Mesendoderm (in vitro differentiated cells): Measurements from ENCODE around the gene CCDC141.
A peak's percentile ranks its signal among the peaks of the same experiment; 100 is the strongest.
"Not testable (repeated sequence)": the region's sequence is repeated elsewhere in the genome, so short reads cannot be mapped to it uniquely, and the experiment has no call there.

Source experiments
- DNase-seq: peaks from one replicate; pipeline ENCODE4 v3.0.0; 2013
- H2AK5ac ChIP-seq: 2 replicates; pipeline ENCODE4 v1.6.1; 2013; ENCODE audit warnings: low read length, inconsistent platforms
- H2BK120ac ChIP-seq: 2 replicates; pipeline ENCODE4 v1.6.1; 2013; ENCODE audit warnings: low read depth, mild to moderate bottlenecking, low read length, moderate library complexity, mixed read lengths
- H2BK15ac ChIP-seq: replicated peaks from 2 replicates; pipeline ENCODE4 v1.6.1; 2013; ENCODE audit warnings: low read depth, mild to moderate bottlenecking, moderate library complexity
- H2BK5ac ChIP-seq: 2 replicates; pipeline ENCODE4 v1.6.1; 2013; ENCODE audit warnings: low read length, inconsistent platforms
- H3K18ac ChIP-seq: 2 replicates; pipeline ENCODE4 v1.6.1; 2013; ENCODE audit warnings: mild to moderate bottlenecking, low read length, mixed read lengths
- H3K23ac ChIP-seq: one replicate; pipeline ENCODE4 v1.6.1; 2013; ENCODE audit warnings: low read length
- H3K27ac ChIP-seq: 2 replicates; pipeline ENCODE4 v1.5.1; 2013; ENCODE audit warnings: low read depth, mild to moderate bottlenecking, inconsistent platforms, low read length, moderate library complexity
- H3K27me3 ChIP-seq: 2 replicates; pipeline ENCODE4 v1.6.1; 2013; ENCODE audit warnings: low read length, control low read depth, mild to moderate bottlenecking, inconsistent platforms; ENCODE audit not compliant: insufficient read depth, poor library complexity
- H3K36me3 ChIP-seq: 2 replicates; pipeline ENCODE4 v1.6.1; 2013; ENCODE audit warnings: low read length, inconsistent platforms; ENCODE audit not compliant: control insufficient read depth, insufficient read depth
- H3K4ac ChIP-seq: one replicate; pipeline ENCODE4 v1.6.1; 2013; ENCODE audit warnings: low read depth, mild to moderate bottlenecking, low read length, moderate library complexity
- H3K4me1 ChIP-seq: 2 replicates; pipeline ENCODE4 v1.6.1; 2013; ENCODE audit warnings: low read depth, low read length, inconsistent platforms; ENCODE audit not compliant: control insufficient read depth
- H3K4me2 ChIP-seq: 2 replicates; pipeline ENCODE4 v1.6.1; 2013; ENCODE audit warnings: low read length
- H3K4me3 ChIP-seq: 2 replicates; pipeline ENCODE4 v1.5.1; 2013; ENCODE audit warnings: mild to moderate bottlenecking, low read length
- H3K56ac ChIP-seq: one replicate; pipeline ENCODE4 v1.6.1; 2013; ENCODE audit warnings: low read length
- H3K79me1 ChIP-seq: 2 replicates; pipeline ENCODE4 v1.6.1; 2013; ENCODE audit warnings: low read length, inconsistent platforms
- H3K79me2 ChIP-seq: 2 replicates; pipeline ENCODE4 v1.6.1; 2013; ENCODE audit warnings: mild to moderate bottlenecking, low read length; ENCODE audit not compliant: control insufficient read depth, insufficient read depth
- H3K9ac ChIP-seq: 2 replicates; pipeline ENCODE4 v1.6.1; 2013; ENCODE audit warnings: low read length, inconsistent platforms
- H4K5ac ChIP-seq: one replicate; pipeline ENCODE4 v1.6.1; 2013; ENCODE audit warnings: low read length
- H4K8ac ChIP-seq: one replicate; pipeline ENCODE4 v1.6.1; 2013; ENCODE audit warnings: low read depth, mild to moderate bottlenecking, control low read depth, low read length, moderate library complexity
- WGBS: extraction: QIAGEN DNeasy Blood & Tissue Kit; methylation state at CpG from one replicate; pipeline ENCODE4 v1.1.7; 2013; ENCODE audit warnings: low lambda C conversion rate, missing lambda C conversion rate; ENCODE audit not compliant: insufficient coverage; ENCODE audit errors: extremely low coverage; 5-methylcytosine and 5-hydroxymethylcytosine counted together

CCDC141 gene

DNA sequence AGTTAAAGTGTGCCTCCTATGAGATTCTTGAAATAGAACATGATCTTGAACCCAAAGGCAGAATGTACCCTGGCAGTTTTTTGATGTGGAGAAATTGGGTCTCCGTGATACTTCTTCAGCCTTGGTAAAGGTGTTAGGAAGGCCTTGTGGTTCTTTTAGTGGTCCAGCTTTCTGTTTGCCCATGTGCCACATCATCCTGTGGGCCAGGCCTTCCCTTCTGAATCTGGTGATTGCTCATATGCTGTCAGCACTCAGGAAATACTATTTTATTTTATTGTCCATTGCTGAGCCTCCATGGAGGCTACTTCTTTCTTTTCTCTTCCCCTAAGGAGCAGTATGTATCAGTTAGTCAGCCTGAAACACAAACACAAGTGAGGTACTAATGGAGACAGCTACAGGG, 52.9 kb downstream of the CCDC141 start:
- H3K27ac ChIP-seq, result no peak overlapping the region
- H4K8ac ChIP-seq, result no peak overlapping the region

DNA sequence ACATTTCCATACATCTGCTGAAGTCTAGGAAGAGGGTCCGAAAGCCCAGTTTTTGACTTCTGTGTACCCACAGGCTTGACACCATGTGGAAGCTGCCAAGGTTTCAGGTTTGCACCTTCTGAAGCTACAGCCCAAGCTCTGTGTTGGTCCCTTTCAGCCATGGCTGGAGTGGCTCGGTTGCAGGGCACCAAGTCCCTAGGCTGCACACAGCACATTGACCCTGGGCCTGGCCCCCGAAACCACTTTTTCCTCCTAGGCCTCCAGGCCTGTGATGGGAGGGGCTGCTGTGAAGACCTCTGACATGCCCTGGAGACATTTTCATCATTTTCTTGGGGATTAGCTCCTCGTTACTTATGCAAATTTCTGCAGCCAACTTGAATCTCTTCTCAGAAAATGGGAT, 55.7 kb downstream of the CCDC141 start:
- Histone ChIP-seq H3K36me3 (no peaks in the 10 kb centered on the region), H2AK5ac (no peak overlapping the region), H3K4me3 (no peak overlapping the region), H3K4me2 (no peak overlapping the region), H4K5ac (no peak overlapping the region), H3K27me3 (no peaks in the 10 kb centered on the region), H3K79me1 (no peaks in the 10 kb centered on the region), H3K23ac (no peak overlapping the region), H2BK120ac (no peak overlapping the region), H3K9ac (no peak overlapping the region), H3K4ac (no peak overlapping the region), H2BK15ac (no peak overlapping the region), H4K8ac (no peak overlapping the region), H3K4me1 (no peaks in the 10 kb centered on the region), H3K56ac (no peak overlapping the region), H2BK5ac (no peak overlapping the region), H3K79me2 (no peaks in the 10 kb centered on the region), H3K18ac (no peak overlapping the region), H3K27ac (no peak overlapping the region)
- DNase-seq, result no peak
- no CpG with 5 or more reads among the region's 4 CpGs for WGBS

More for the DNA sequence above, 52.9 kb downstream of the CCDC141 start:
- no peaks in the 10 kb centered on the region for H3K36me3 ChIP-seq
- H3K4me1 ChIP-seq, result no peaks in the 10 kb centered on the region
- H2BK15ac ChIP-seq, result no peak overlapping the region
- H3K79me1 ChIP-seq, result no peaks in the 10 kb centered on the region
- H3K79me2 ChIP-seq, result no peaks in the 10 kb centered on the region
- WGBS, result no CpG with 5 or more reads among the region's 1 CpG
- no peak overlapping the region for H4K5ac ChIP-seq
- H2BK5ac ChIP-seq, result no peak overlapping the region
- H3K56ac ChIP-seq, result no peak overlapping the region
- no peak overlapping the region for H3K9ac ChIP-seq
- H3K4me3 ChIP-seq, result no peak overlapping the region
- no peak overlapping the region for H3K18ac ChIP-seq
- no peaks in the 10 kb centered on the region for H3K27me3 ChIP-seq
- H2BK120ac ChIP-seq, result no peak overlapping the region
- DNase-seq, result no peak
- no peak overlapping the region for H3K4me2 ChIP-seq
- H3K4ac ChIP-seq, result no peak overlapping the region
- H2AK5ac ChIP-seq, result no peak overlapping the region
- no peak overlapping the region for H3K23ac ChIP-seq

DNA sequence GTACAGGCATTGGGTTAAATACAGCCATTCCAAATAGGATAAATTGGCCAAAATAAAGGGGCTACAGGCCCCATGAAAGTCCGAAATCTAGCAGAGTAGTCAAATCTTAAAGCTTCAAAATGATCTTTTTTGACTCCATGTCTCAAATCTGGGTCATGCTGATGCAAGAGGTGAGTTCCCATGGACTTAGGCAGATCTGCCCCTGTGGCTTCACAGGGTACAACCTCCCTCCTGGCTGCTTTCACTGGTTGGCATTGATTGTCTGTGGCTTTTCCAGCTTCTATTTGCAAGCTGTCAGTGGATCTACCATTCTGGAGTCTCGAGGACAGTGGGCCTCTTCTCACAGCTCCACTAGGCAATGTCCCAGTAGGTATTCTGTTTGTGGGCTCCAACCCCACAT, 56.1 kb downstream of the CCDC141 start:
- Histone ChIP-seq H3K79me1 (no peaks in the 10 kb centered on the region), H4K5ac (no peak overlapping the region), H3K36me3 (no peaks in the 10 kb centered on the region), H2BK120ac (no peak overlapping the region), H3K4me3 (no peak overlapping the region), H3K56ac (no peak overlapping the region), H3K27me3 (no peaks in the 10 kb centered on the region), H3K23ac (no peak overlapping the region), H2BK5ac (no peak overlapping the region), H3K4ac (no peak overlapping the region), H3K4me2 (no peak overlapping the region), H3K18ac (no peak overlapping the region), H3K27ac (no peak overlapping the region), H3K9ac (no peak overlapping the region), H4K8ac (no peak overlapping the region), H2AK5ac (no peak overlapping the region), H2BK15ac (no peak overlapping the region), H3K4me1 (no peaks in the 10 kb centered on the region), H3K79me2 (no peaks in the 10 kb centered on the region)
- no peak for DNase-seq
- WGBS, result no CpG with 5 or more reads among the region's 2 CpGs

DNA sequence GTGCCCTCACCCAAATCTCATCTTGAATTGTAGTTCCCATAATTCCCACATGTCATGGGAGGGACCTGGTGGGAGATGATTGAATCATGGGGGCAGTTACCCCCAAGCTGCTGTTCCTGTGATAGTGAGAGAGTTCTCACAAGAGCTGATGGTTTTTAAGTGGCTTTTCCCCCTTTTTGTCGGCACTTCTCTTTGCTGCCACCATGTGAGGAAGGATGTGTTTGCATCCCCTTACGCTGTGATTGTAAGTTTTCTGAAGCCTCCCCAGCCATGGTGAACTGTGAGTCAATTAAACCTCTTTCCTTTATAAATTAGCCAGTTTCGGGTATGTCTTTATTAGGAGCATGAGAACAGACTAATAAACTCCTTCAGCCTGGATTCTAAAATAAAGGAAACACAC, 57.2 kb downstream of the CCDC141 start:
- not testable (repeated sequence) for H2AK5ac ChIP-seq, H3K79me1 ChIP-seq, H2BK5ac ChIP-seq, H3K56ac ChIP-seq, H4K5ac ChIP-seq, H3K4me1 ChIP-seq, H3K27ac ChIP-seq, H3K4me2 ChIP-seq, H4K8ac ChIP-seq, H2BK120ac ChIP-seq, H3K9ac ChIP-seq, H3K27me3 ChIP-seq, H3K4me3 ChIP-seq, H3K36me3 ChIP-seq, H3K23ac ChIP-seq, H3K79me2 ChIP-seq, H2BK15ac ChIP-seq, H3K4ac ChIP-seq, H3K18ac ChIP-seq
- peak; percentile 62 for DNase-seq
- no CpG with 5 or more reads among the region's 3 CpGs for WGBS

DNA sequence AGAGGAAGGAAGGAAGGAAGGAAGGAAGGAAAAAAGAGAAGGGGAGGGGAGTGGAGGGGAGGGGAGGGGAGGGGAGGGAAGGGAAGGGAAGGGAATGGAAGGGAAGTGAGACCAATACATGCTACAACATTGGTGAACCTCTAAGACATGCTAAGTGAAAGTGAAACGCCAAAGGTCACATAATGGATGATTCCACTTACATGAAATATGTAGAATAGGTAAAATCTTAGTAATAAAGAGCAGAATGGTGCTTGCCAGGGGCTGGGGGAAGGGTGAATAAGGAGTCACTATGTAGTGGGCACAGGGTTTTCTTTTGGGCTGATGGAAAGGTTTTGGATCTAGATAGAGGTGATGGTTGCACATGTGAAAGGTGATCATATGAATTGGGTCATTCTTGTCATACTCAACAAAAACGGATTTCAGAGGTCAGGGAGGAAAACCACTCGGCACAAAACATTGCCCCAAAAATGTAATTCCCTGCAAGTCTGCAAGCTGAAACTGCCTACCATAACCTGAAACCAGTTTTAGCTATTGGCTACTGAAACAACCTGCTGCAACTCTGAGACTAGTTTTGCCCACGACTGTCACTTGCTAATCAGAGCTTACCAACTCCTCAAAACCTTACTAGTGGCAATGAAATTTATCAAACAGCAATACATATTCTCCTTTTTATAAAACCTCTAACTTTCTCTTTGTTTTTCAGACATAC, 59.2 kb downstream of the CCDC141 start:
- DNase-seq, result no peak
- H3K36me3 ChIP-seq, result no peaks in the 10 kb centered on the region
- no peak overlapping the region for H2AK5ac ChIP-seq
- no peak overlapping the region for H3K4me2 ChIP-seq
- no CpG with 5 or more reads among the region's 4 CpGs for WGBS
- H3K27me3 ChIP-seq, result no peaks in the 10 kb centered on the region
- no peak overlapping the region for H3K23ac ChIP-seq
- H3K4me1 ChIP-seq, result no peaks in the 10 kb centered on the region
- H3K18ac ChIP-seq, result no peak overlapping the region
- no peak overlapping the region for H3K27ac ChIP-seq
- H2BK120ac ChIP-seq, result no peak overlapping the region
- H2BK5ac ChIP-seq, result no peak overlapping the region
- no peak overlapping the region for H3K4me3 ChIP-seq
- H3K4ac ChIP-seq, result no peak overlapping the region
- no peak overlapping the region for H3K56ac ChIP-seq
- H4K8ac ChIP-seq, result no peak overlapping the region
- H2BK15ac ChIP-seq, result no peak overlapping the region
- no peak overlapping the region for H3K9ac ChIP-seq
- H3K79me1 ChIP-seq, result no peaks in the 10 kb centered on the region
- no peak overlapping the region for H4K5ac ChIP-seq
- no peaks in the 10 kb centered on the region for H3K79me2 ChIP-seq

DNA sequence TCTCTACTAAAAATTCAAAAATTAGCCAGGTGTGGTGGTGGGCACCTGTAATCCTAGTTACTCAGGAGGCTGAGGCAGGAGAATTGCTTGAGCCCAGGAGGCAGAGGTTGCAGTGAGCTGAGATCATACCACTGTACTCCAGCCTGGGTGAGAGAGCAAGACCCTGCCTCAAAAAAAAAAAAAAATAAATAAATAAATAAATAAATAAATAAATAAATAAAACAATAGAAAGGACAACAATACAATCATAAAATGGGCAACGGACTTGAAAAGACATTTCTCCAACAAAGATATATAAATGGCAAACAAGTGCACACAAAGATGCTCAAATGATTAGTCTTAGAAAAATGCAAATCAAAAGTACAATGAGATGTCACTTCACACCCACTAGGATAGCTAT, 60.5 kb downstream of the CCDC141 start:
- not testable (repeated sequence) for H3K79me1 ChIP-seq, H3K4me1 ChIP-seq, H2BK120ac ChIP-seq, H2BK5ac ChIP-seq, H4K8ac ChIP-seq, H3K23ac ChIP-seq, H3K27ac ChIP-seq, H2BK15ac ChIP-seq, H3K4me3 ChIP-seq, H3K9ac ChIP-seq, H3K18ac ChIP-seq, H3K27me3 ChIP-seq, H3K36me3 ChIP-seq, H3K4ac ChIP-seq, H3K56ac ChIP-seq, H2AK5ac ChIP-seq, H3K79me2 ChIP-seq, H4K5ac ChIP-seq, H3K4me2 ChIP-seq, DNase-seq
- WGBS, result no CpG with 5 or more reads among the region's 1 CpG
